Parathyroid adenoma (tissue), 2 donors: ENCODE results near the gene RAB21.

Source experiments
- H2AFZ ChIP-seq: fragments of 300-600 bp; sonication (generic); one replicate; pipeline ENCODE4 v1.7.0; 2017; ENCODE audit warnings: antibody characterized with exemption, mild to moderate bottlenecking
- H3K27ac ChIP-seq: fragments of 300-600 bp; sonication (generic); one replicate; pipeline ENCODE4 v1.7.0; 2017
- H3K27me3 ChIP-seq: fragments of 300-600 bp; sonication (generic); one replicate; pipeline ENCODE4 v1.7.0; 2017; ENCODE audit warnings: low read length; ENCODE audit not compliant: control insufficient read depth, insufficient read depth
- H3K36me3 ChIP-seq: fragments of 300-600 bp; sonication (generic); one replicate; pipeline ENCODE4 v1.7.0; 2017; ENCODE audit warnings: low read length; ENCODE audit not compliant: control insufficient read depth, insufficient read depth
- H3K4me1 ChIP-seq: fragments of 300-600 bp; sonication (generic); one replicate; pipeline ENCODE4 v1.7.0; 2017; ENCODE audit warnings: control low read depth
- H3K4me2 ChIP-seq: fragments of 300-600 bp; sonication (generic); one replicate; pipeline ENCODE4 v1.7.0; 2017; ENCODE audit warnings: low read length
- H3K4me3 ChIP-seq: fragments of 300-600 bp; sonication (generic); one replicate; pipeline ENCODE4 v1.7.0; 2017; ENCODE audit warnings: low read depth, low read length
- H3K79me2 ChIP-seq: fragments of 300-600 bp; sonication (generic); one replicate; pipeline ENCODE4 v1.7.0; 2017; ENCODE audit warnings: control low read depth
- H3K9ac ChIP-seq: fragments of 300-600 bp; sonication (generic); one replicate; pipeline ENCODE4 v1.7.0; 2017; ENCODE audit warnings: mild to moderate bottlenecking
- H3K9me3 ChIP-seq: fragments of 300-600 bp; sonication (generic); one replicate; pipeline ENCODE4 v1.7.0; 2017; ENCODE audit warnings: low read length; ENCODE audit not compliant: control insufficient read depth
- TF ChIP-seq, protein P1 (sequence below): fragments of 300-600 bp; sonication (generic); IDR thresholded peaks from one replicate; pipeline ENCODE4 v1.7.0; 2017; ENCODE audit warnings: antibody characterized with exemption, mild to moderate bottlenecking
- donor health status: primary hyperparathyroidism.

RAB21 gene

DNA sequence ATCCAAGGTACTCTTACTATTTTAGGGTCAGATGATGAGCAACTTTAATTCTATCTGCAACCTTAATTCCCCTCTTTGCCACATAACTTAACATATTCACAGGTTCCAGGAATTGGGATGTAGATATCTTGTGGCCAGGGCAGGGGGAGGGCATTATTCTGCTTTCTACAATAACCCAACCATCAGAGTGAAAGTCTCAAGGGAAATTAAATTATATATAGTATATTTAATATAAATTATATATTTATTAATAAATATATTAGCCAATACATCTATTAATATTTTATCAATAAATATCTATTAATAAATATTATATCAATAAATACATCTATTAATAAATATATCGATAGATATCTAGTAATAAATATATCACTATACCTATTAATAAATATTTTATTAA lies 11.7 kb upstream of the RAB21 start:
- no peaks in the 10 kb centered on the region for H3K9me3 ChIP-seq
- no peak overlapping the region for H3K27ac ChIP-seq
- H2AFZ ChIP-seq = no peak overlapping the region
- no peaks in the 10 kb centered on the region for H3K4me1 ChIP-seq
- no peaks in the 10 kb centered on the region for H3K79me2 ChIP-seq
- no peak overlapping the region for H3K9ac ChIP-seq
- no peak overlapping the region for H3K4me2 ChIP-seq
- H3K36me3 ChIP-seq = no peaks in the 10 kb centered on the region
- H3K27me3 ChIP-seq = no peaks in the 10 kb centered on the region
- H3K4me3 ChIP-seq = no peak overlapping the region
- TF ChIP-seq, protein P1, sequence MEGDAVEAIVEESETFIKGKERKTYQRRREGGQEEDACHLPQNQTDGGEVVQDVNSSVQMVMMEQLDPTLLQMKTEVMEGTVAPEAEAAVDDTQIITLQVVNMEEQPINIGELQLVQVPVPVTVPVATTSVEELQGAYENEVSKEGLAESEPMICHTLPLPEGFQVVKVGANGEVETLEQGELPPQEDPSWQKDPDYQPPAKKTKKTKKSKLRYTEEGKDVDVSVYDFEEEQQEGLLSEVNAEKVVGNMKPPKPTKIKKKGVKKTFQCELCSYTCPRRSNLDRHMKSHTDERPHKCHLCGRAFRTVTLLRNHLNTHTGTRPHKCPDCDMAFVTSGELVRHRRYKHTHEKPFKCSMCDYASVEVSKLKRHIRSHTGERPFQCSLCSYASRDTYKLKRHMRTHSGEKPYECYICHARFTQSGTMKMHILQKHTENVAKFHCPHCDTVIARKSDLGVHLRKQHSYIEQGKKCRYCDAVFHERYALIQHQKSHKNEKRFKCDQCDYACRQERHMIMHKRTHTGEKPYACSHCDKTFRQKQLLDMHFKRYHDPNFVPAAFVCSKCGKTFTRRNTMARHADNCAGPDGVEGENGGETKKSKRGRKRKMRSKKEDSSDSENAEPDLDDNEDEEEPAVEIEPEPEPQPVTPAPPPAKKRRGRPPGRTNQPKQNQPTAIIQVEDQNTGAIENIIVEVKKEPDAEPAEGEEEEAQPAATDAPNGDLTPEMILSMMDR = no peak

DNA sequence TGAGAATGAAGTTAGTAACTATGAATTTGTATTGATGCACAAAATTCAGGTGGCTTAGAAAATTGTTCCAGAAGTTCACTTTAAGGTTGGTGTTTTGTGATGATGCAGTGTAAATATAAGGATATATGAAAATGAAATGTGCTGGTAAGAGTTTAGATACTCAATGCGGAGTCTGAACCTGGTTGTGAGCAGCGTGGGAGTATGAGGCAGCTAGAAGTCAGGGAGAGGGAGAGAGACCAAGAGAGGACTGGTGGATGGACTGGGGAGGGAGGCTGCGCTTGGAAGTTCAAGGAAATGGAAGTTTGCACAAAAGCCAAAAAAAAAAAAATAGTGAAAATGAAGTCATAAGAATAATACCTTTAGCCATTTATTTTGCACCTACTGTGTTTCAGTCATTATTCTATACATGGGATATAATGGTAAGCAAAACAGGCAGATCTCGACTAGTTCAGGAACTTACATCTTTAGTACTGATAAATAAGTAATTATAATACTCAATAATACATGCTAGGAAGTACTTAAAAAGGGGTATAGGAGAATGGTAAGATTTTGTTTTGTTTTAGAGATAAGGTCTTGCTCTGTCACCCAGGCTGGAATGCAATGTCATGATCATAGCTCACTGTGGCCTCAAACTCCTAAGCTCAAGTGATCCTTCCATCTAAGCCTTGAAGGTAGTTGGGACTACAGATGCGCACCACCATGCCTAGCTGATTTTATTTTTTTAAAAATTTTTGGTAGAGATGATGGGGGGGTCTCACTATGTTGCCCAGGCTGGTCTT lies 10.0 kb upstream of the RAB21 start:
- H3K36me3 ChIP-seq = no peaks in the 10 kb centered on the region
- H3K4me2 ChIP-seq = no peak overlapping the region
- H3K27ac ChIP-seq = no peak overlapping the region
- no peak overlapping the region for H3K9ac ChIP-seq
- no peak overlapping the region for H2AFZ ChIP-seq
- TF ChIP-seq, protein P1 = no peak
- H3K4me3 ChIP-seq = no peak overlapping the region
- no peaks in the 10 kb centered on the region for H3K27me3 ChIP-seq
- H3K9me3 ChIP-seq = no peaks in the 10 kb centered on the region
- H3K79me2 ChIP-seq = no peaks in the 10 kb centered on the region
- H3K4me1 ChIP-seq = no peaks in the 10 kb centered on the region

DNA sequence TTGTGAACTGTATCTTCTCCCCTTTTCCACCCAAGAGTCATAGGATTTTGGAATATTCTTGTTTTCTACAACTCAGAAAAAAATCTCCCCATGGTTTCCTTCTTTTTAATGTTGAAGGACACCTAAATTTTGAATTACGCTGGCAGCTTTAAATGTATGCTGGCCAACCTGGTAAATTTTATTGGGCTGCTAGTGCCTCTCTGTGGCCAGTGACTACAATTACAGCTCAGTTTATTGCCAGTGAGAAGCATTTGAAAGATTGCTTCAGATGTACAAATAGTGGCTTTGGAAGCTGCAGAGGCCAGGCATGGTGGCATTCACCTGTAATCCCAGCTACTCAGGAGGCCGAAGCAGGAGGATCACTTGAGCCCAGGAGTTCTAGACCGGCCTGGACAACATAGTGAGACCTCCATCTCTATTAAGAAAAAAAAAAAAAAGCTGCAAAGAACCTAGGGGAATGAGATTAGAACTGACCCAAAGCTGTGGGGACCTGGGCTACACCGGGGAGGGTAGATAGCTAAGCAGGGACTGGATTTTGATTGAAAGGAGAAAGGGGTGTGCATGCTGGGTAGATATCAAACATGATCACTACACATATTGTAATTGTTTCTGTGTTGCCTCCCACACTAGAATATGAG lies 7.6 kb upstream of the RAB21 start:
- Histone ChIP-seq H3K36me3 (no peaks in the 10 kb centered on the region), H3K27me3 (no peaks in the 10 kb centered on the region), H3K9me3 (no peaks in the 10 kb centered on the region), H3K4me3 (no peak overlapping the region), H3K4me1 (no peaks in the 10 kb centered on the region), H2AFZ (peak overlapping the region; percentile 2), H3K79me2 (no peaks in the 10 kb centered on the region), H3K27ac (no peak overlapping the region), H3K4me2 (no peak overlapping the region), H3K9ac (no peak overlapping the region)
- TF ChIP-seq, protein P1 = peak; percentile 79

DNA sequence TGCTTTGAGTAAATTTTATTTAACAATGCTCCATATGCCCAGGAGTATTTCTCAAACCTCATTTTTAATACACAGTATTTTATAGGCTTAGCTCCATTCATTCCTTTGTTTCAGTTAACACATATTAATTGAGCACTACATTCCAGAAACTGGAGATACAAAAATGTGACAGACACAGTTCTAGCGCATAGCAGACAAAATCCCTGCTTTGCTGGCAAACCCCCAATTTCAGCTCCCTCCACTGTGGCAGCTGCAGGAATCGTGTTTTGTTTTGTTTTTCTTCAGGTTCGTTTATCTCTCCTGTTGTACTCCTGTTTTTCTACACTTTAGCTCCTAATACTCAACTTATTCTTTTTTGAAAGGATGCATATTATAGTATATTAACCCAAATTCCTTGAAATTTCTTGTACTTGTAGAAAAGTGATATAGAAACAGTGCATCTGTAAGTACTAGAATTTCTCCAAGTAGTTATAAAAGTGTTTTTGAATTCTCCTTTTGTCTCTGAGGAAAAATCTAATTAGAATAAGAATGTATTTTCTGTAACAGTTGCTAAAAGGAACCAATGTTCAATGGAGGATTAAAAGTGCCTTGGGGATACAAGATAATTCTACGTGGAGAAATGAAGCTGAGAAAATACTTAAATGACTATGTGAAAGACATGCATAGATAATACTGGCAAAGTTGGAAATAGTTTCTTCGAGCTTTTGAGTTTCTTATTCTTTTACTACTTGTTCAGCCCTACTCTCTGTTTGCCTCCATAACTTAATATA lies 6.4 kb upstream of the RAB21 start:
- no peak overlapping the region for H3K4me3 ChIP-seq
- no peaks in the 10 kb centered on the region for H3K27me3 ChIP-seq
- H2AFZ ChIP-seq = no peak overlapping the region
- H3K27ac ChIP-seq = no peak overlapping the region
- no peaks in the 10 kb centered on the region for H3K9me3 ChIP-seq
- H3K4me2 ChIP-seq = no peak overlapping the region
- no peaks in the 10 kb centered on the region for H3K36me3 ChIP-seq
- TF ChIP-seq, protein P1 = no peak
- no peaks in the 10 kb centered on the region for H3K4me1 ChIP-seq
- no peaks in the 10 kb centered on the region for H3K79me2 ChIP-seq
- H3K9ac ChIP-seq = no peak overlapping the region
